Spleen (tissue), 11 donors: ENCODE measurements around the gene PCDHGB1. TPM values are rescaled to one million over a fixed set of nuclear protein-coding genes. Genes with fewer than 3 reads are reported as not detected.
"Not testable (repeated sequence)": the region's sequence is repeated elsewhere in the genome, so short reads cannot be mapped to it uniquely, and the experiment has no call there.

Experiments used
- DNase-seq: peaks from one replicate; pipeline ENCODE4 v3.0.0-alpha.2; 2020
- H3K27ac ChIP-seq, 8 donors: fragments of 200-600 bp; sonication (generic) in 7 of 8; 1 replicate in 4 of 8; 2 replicates in 4 of 8; pipeline versions ENCODE4 v1.5.0 to v1.8.0; 2016 to 2021; ENCODE audit warnings: inconsistent platforms in 4 of 8, mild to moderate bottlenecking in 4 of 8, moderate library complexity in 1 of 8
- H3K27me3 ChIP-seq, 7 donors: fragments of 200-600 bp; sonication (generic) in 6 of 7; replicated peaks in 1 of 7; 1 replicate in 4 of 7; 2 replicates in 3 of 7; pipeline versions ENCODE4 v1.5.0 to v1.8.0; 2016 to 2021; ENCODE audit warnings: inconsistent platforms in 3 of 7, mild to moderate bottlenecking in 1 of 7
- H3K36me3 ChIP-seq, 6 donors: fragments of 200-600 bp; sonication (generic) in 5 of 6; 1 replicate in 4 of 6; 2 replicates in 2 of 6; pipeline versions ENCODE4 v1.5.0 to v1.8.0; 2016 to 2021; ENCODE audit warnings: inconsistent platforms in 2 of 6
- H3K4me1 ChIP-seq, 6 donors: fragments of 200-600 bp; sonication (generic) in 5 of 6; 1 replicate in 3 of 6; 2 replicates in 3 of 6; pipeline versions ENCODE4 v1.5.0 to v1.8.0; 2016 to 2021; ENCODE audit warnings: inconsistent platforms in 3 of 6
- H3K4me3 ChIP-seq, 8 donors: fragments of 200-600 bp; sonication (generic) in 7 of 8; 1 replicate in 4 of 8; 2 replicates in 4 of 8; pipeline versions ENCODE4 v1.5.0 to v1.8.0; 2016 to 2021; ENCODE audit warnings: inconsistent platforms in 4 of 8, mild to moderate bottlenecking in 4 of 8, moderate library complexity in 2 of 8
- H3K9me3 ChIP-seq, 8 donors: fragments of 200-600 bp; sonication (generic) in 7 of 8; 1 replicate in 4 of 8; 2 replicates in 4 of 8; pipeline versions ENCODE4 v1.5.0 to v1.8.0; 2016 to 2021; ENCODE audit warnings: inconsistent platforms in 4 of 8
- CTCF ChIP-seq, 11 experiments: fragments of 200-600 bp in 7 of 11; fragments of 450-650 bp in 4 of 11; sonication (generic) in 4 of 11; IDR thresholded peaks in 8 of 11; conservative IDR thresholded peaks in 3 of 11; 1 replicate in 7 of 11; 2 replicates in 4 of 11; pipeline versions ENCODE4 v1.4.0 to v1.8.0; 2016 to 2021; ENCODE audit warnings: antibody characterized with exemption in 11 of 11, inconsistent platforms in 4 of 11, mild to moderate bottlenecking in 1 of 11
- POLR2A ChIP-seq, 3 donors: fragments of 450-650 bp; IDR thresholded peaks; one replicate each; pipeline ENCODE4 v1.5.1; 2017; ENCODE audit warnings: antibody characterized with exemption in 3 of 3, mild to moderate bottlenecking in 1 of 3
- POLR2AphosphoS5 ChIP-seq, 3 donors: sonication (generic); formaldehyde crosslinking; IDR thresholded peaks; one replicate each; pipeline ENCODE4 v1.5.1; 2017; ENCODE audit warnings: antibody characterized with exemption in 3 of 3
- WGBS, 5 donors: extraction: QIAGEN DNeasy Blood & Tissue Kit in 3 of 5; methylation state at CpG; one replicate each; pipeline versions ENCODE4 v1.1.5 to v1.1.7; 2013 to 2018; 5-methylcytosine and 5-hydroxymethylcytosine counted together
- intact Hi-C: fragments of 100-400 bp; cut with DNase I; formaldehyde crosslinking; loops from one replicate; pipeline ENCODE4 v1.15.0; 2023; ENCODE audit warnings: low total_unique reads
- polyA plus RNA-seq, 3 donors: library from polyadenylated mRNA; stranded (reverse); fragments of 200-250 nt; gene quantifications; one replicate each; pipeline ENCODE4 v1.2.1, GENCODE V29; 2013
- total RNA-seq, 7 donors: library from RNA; depleted of rRNA in 3 of 7; stranded (reverse); fragments of >200 nt in 3 of 7; fragmentation: NEBNext Ultra II Directional in 4 of 7; extraction: Animal tissue kit (Norgen Biotek cat#: 25700) in 4 of 7; gene quantifications; one replicate each; pipeline versions ENCODE4 v1.1.0 to v1.2.1, GENCODE V29; 2016 to 2021
- donor health status: healthy with polysubstance abuse.
- donor health status: DM: no; HTN: no; CAD: no; lungs with moderate emphysema.
- donor health status: DM: no; HTN: no; CAD: no.
- donor health status: Bipolar disorder and iron deficiency.
- donor health status: healthy.
- donor health status: DM: no; HTN: no; CAD: no.
- donor health status: DM: yes; HTN: yes; CAD: no.

Gene PCDHGB1
- total and polyA plus RNA-seq, 10 donors, result 0.04 to 3.7 (median 1.5) TPM; not detected in 1

- Histone ChIP-seq H3K27ac (peak overlapping the region in 3 of 8 donors; percentile 45 to 59 (median 49)), H3K27me3 (peaks cover 0 to 48% (median 10%) of the 10 kb centered on the region in 7 donors), H3K36me3 (no peaks in the 10 kb centered on the region), H3K4me1 (peaks cover 0 to 3% (median under 1%) of the 10 kb centered on the region in 6 donors), H3K9me3 (peaks cover 4 to 100% (median 91%) of the 10 kb centered on the region in 8 donors), H3K4me3 (peak overlapping the region in 4 of 8 donors; percentile 7 to 59 (median 26))
- WGBS, 5 donors, result 11 to 16% (median 15%) methylated on average over 27 of the region's 27 CpGs
- TF ChIP-seq CTCF (IDR thresholded peaks at IDR 0.05 in 8 of 11, conservative IDR thresholded peaks at IDR 0.05 in 3 of 11) (peak in 7 of 11 experiments; percentile 11 to 51 (median 43)), POLR2AphosphoS5 (IDR thresholded peaks at IDR 0.05) (no peak), POLR2A (IDR thresholded peaks at IDR 0.05) (no peak)
- peak; percentile 84 for DNase-seq
- intact Hi-C loops, result no loop called here
These were observed 23.6 kb upstream of the PCDHGB1 start for GRCh38 chr5:141326088-141326854.

GRCh38 chr5:141328231-141328630, 21.7 kb upstream of the PCDHGB1 start:
- 76 to 92% (median 83%) methylated on average over 2 to 8 of the region's 8 CpGs for WGBS, 5 donors
- no peaks in the 10 kb centered on the region for H3K36me3 ChIP-seq
- TF ChIP-seq POLR2AphosphoS5 (IDR thresholded peaks at IDR 0.05), result no peak
- no peak for TF ChIP-seq CTCF (IDR thresholded peaks at IDR 0.05 in 8 of 11, conservative IDR thresholded peaks at IDR 0.05 in 3 of 11)
- no peak for TF ChIP-seq POLR2A (IDR thresholded peaks at IDR 0.05)
- H3K27ac ChIP-seq, result no peak overlapping the region
- no peak for DNase-seq
- no peak overlapping the region for H3K4me3 ChIP-seq
- intact Hi-C loops, result no loop called here
- no peaks in the 10 kb centered on the region for H3K4me1 ChIP-seq
- H3K27me3 ChIP-seq, result peaks cover 0 to 68% (median 12%) of the 10 kb centered on the region in 7 donors
- peaks cover 0 to 100% (median 91%) of the 10 kb centered on the region in 8 donors for H3K9me3 ChIP-seq

GRCh38 chr5:141330299-141331080, 19.4 kb upstream of the PCDHGB1 start, which contains the start of gene PCDHGA1:
PCDHGA1 (plus strand) TSS chr5:141330514.
- Histone ChIP-seq H3K27ac (no peak within 1 kb of the TSS), H3K36me3 (no peaks in the 10 kb centered on the region), H3K9me3 (peaks cover 0 to 98% (median 87%) of the 10 kb centered on the region in 8 donors), H3K4me1 (no peaks in the 10 kb centered on the region), H3K27me3 (peaks cover 0 to 91% (median 18%) of the 10 kb centered on the region in 7 donors), H3K4me3 (no peak within 1 kb of the TSS)
- WGBS, 5 donors, result 23 to 36% (median 27%) methylated on average over 21 of the region's 21 CpGs
- intact Hi-C loops, result no loop called here
- peak in 2 of 11 experiments; percentile 7 to 14 for TF ChIP-seq CTCF (IDR thresholded peaks at IDR 0.05 in 8 of 11, conservative IDR thresholded peaks at IDR 0.05 in 3 of 11)
- TF ChIP-seq POLR2A (IDR thresholded peaks at IDR 0.05), result no peak
- DNase-seq, result no peak

- peaks cover 0 to 99% (median 90%) of the 10 kb centered on the region in 8 donors for H3K9me3 ChIP-seq
- H3K36me3 ChIP-seq, DNase-seq, H3K4me1 ChIP-seq, H3K27ac ChIP-seq, intact Hi-C loops, H3K4me3 ChIP-seq: not testable (repeated sequence)
- peaks cover 0 to 99% (median 28%) of the 10 kb centered on the region in 7 donors for H3K27me3 ChIP-seq
- whole genome bisulfite sequencing, 5 donors, result 36 to 50% (median 39%) methylated on average over 10 to 39 of the region's 39 CpGs
These were observed 17.3 kb upstream of the PCDHGB1 start for GRCh38 chr5:141332571-141332970.
